GM12878 (cell line): ENCODE measurements around the gene MICAL3. TPM values are rescaled to one million over a fixed set of nuclear protein-coding genes. Genes with fewer than 3 reads are reported as not detected.

Experiments used
- ATAC-seq: fragments of 200-7000 bp; cut with Tn5 transposase; 3 replicates; pipeline ENCODE4 v1.9.1; 2020; ENCODE audit warnings: mild to moderate bottlenecking, moderate library complexity
- BruUV-seq: library from RNA; stranded (reverse); fragments of 400-500 nt; replicated peaks from 2 replicates; lab custom pipeline; 2021; lab: Mats Ljungman, UMichigan
- CTCF ChIA-PET: fragments of 300-600 bp; sonication (Branson Sonifier 250); formaldehyde crosslinking; extraction: SDS; loops from one replicate; lab custom pipeline; 2021; ENCODE audit warnings: inconsistent platforms; lab: Yijun Ruan, JAX
- POLR2A ChIA-PET: fragments of 350-600 bp; formaldehyde crosslinking; extraction: SDS; loops from one replicate; lab custom pipeline; 2021; ENCODE audit warnings: inconsistent platforms; lab: Charles Lee
- RAD21 ChIA-PET: fragments of 300-600 bp; sonication (Branson Sonifier 250); formaldehyde crosslinking; loops from one replicate; lab custom pipeline; 2023; ENCODE audit warnings: antibody characterized with exemption; ENCODE audit not compliant: unreplicated experiment; lab: Charles Lee
- SMC1A ChIA-PET: fragments of 300-600 bp; sonication (Branson Sonifier 250); formaldehyde crosslinking; loops from one replicate; lab custom pipeline; 2023; ENCODE audit not compliant: unreplicated experiment, uncharacterized antibody; lab: Charles Lee
- DNase-seq: peaks from one replicate; pipeline ENCODE4 v3.0.0-alpha.2; 2011; ENCODE audit warnings: low read depth, low spot score
- FAIRE-seq: peaks from 3 replicates; lab custom pipeline; 2011; peaks lifted over from hg19 to GRCh38; lab: Jason Lieb, UNC
- H2AFZ ChIP-seq: 2 replicates; pipeline ENCODE4 v1.6.0; 2011; ENCODE audit warnings: low read depth, low read length, control low read depth; ENCODE audit not compliant: control insufficient read depth
- H3K27ac ChIP-seq: 2 replicates; pipeline ENCODE4 v1.5.1; 2011; ENCODE audit warnings: control low read depth; ENCODE audit not compliant: control insufficient read depth, insufficient read depth
- H3K27me3 ChIP-seq, 2 experiments: replicated peaks in 1 of 2; 2 replicates each; pipeline versions ENCODE4 v1.6.0 to v1.6.1; 2011; ENCODE audit warnings: low read length in 1 of 2; ENCODE audit not compliant: control insufficient read depth in 2 of 2, insufficient read depth in 2 of 2
- H3K36me3 ChIP-seq, 2 experiments: 2 replicates each; pipeline ENCODE4 v1.5.1; 2011; ENCODE audit warnings: low read length in 1 of 2; ENCODE audit not compliant: control insufficient read depth in 2 of 2, insufficient read depth in 2 of 2
- H3K4me1 ChIP-seq: 2 replicates; pipeline ENCODE4 v1.6.1; 2011; ENCODE audit warnings: mild to moderate bottlenecking, low read length, moderate library complexity, mixed read lengths; ENCODE audit not compliant: control insufficient read depth, insufficient read depth
- H3K4me2 ChIP-seq: 2 replicates; pipeline ENCODE4 v1.6.0; 2011; ENCODE audit warnings: control low read depth; ENCODE audit not compliant: control insufficient read depth, insufficient read depth
- H3K4me3 ChIP-seq: fragments of 200-600 bp; sonication (generic); 2 replicates; pipeline ENCODE4 v1.5.1; 2016
- H3K79me2 ChIP-seq: 2 replicates; pipeline ENCODE4 v1.6.0; 2011; ENCODE audit warnings: low read length; ENCODE audit not compliant: control insufficient read depth, insufficient read depth
- H3K9ac ChIP-seq: 2 replicates; pipeline ENCODE4 v1.8.0; 2011; ENCODE audit warnings: low read length, control low read depth, mixed read lengths; ENCODE audit not compliant: control insufficient read depth, insufficient read depth
- H3K9me3 ChIP-seq: replicated peaks from 3 replicates; pipeline ENCODE4 v1.5.1; 2011; ENCODE audit warnings: mild to moderate bottlenecking, low read length; ENCODE audit not compliant: control insufficient read depth, insufficient read depth
- H4K20me1 ChIP-seq: 2 replicates; pipeline ENCODE4 v1.6.0; 2011; ENCODE audit not compliant: control insufficient read depth, insufficient read depth
- BCL11A ChIP-seq: IDR thresholded peaks from 2 replicates; pipeline ENCODE4 v1.6.1; 2011; ENCODE audit warnings: low read depth, low read length
- CREM ChIP-seq: IDR thresholded peaks from 2 replicates; pipeline ENCODE4 v1.6.1; 2014; ENCODE audit warnings: antibody characterized with exemption, low read depth
- EGR1 ChIP-seq, 2 experiments: IDR thresholded peaks; 1 replicate in 1 of 2; 2 replicates in 1 of 2; pipeline ENCODE4 v1.6.1; 2011 to 2012; ENCODE audit warnings: low read depth in 2 of 2, low read length in 2 of 2, borderline replicate concordance in 1 of 2, mild to moderate bottlenecking in 1 of 2, moderate library complexity in 1 of 2
- EZH2 ChIP-seq: IDR thresholded peaks from 2 replicates; pipeline ENCODE4 v1.6.1; 2012; ENCODE audit warnings: low read depth, mild to moderate bottlenecking, control low read depth, inconsistent platforms, low read length, borderline replicate concordance; ENCODE audit not compliant: control insufficient read depth
- FOS ChIP-seq: IDR thresholded peaks from 3 replicates; pipeline ENCODE4 v1.6.1; 2011; ENCODE audit warnings: borderline replicate concordance; ENCODE audit not compliant: insufficient read length; ENCODE audit errors: extremely low read depth
- MEF2A ChIP-seq: IDR thresholded peaks from 2 replicates; pipeline ENCODE4 v1.6.1; 2011; ENCODE audit warnings: low read depth, mild to moderate bottlenecking, low read length, moderate library complexity; ENCODE audit not compliant: insufficient read depth
- MXI1 ChIP-seq: fragments of 150-350 bp; IDR thresholded peaks from 2 replicates; pipeline ENCODE4 v1.6.1; 2011; ENCODE audit warnings: low read depth, mild to moderate bottlenecking, inconsistent platforms, low read length, improper control_type of control experiment
- MYB ChIP-seq: fragments of 150-350 bp; IDR thresholded peaks from 2 replicates; pipeline ENCODE4 v1.6.1; 2014; ENCODE audit warnings: mild to moderate bottlenecking, low read depth, low read length, borderline replicate concordance
- NBN ChIP-seq: fragments of 450-650 bp; IDR thresholded peaks from 2 replicates; pipeline ENCODE4 v1.6.1; 2016
- NFXL1 ChIP-seq: fragments of 450-650 bp; IDR thresholded peaks from 2 replicates; pipeline ENCODE4 v1.6.1; 2017; ENCODE audit warnings: antibody characterized with exemption, mild to moderate bottlenecking, borderline replicate concordance
- NR2C1 ChIP-seq: fragments of 450-650 bp; IDR thresholded peaks from 2 replicates; pipeline ENCODE4 v1.6.1; 2017; ENCODE audit warnings: antibody characterized with exemption, mild to moderate bottlenecking, moderate library complexity
- PML ChIP-seq: IDR thresholded peaks from 2 replicates; pipeline ENCODE4 v1.6.1; 2012; ENCODE audit warnings: low read length, inconsistent platforms
- POU2F2 ChIP-seq: IDR thresholded peaks from 3 replicates; pipeline ENCODE4 v1.6.1; 2011; ENCODE audit warnings: low read depth, mild to moderate bottlenecking, low read length, borderline replicate concordance
- SIX5 ChIP-seq: IDR thresholded peaks from 2 replicates; pipeline ENCODE4 v1.6.1; 2011; ENCODE audit warnings: mild to moderate bottlenecking, low read depth, low read length, moderate library complexity; ENCODE audit not compliant: severe bottlenecking
- SP1 ChIP-seq: IDR thresholded peaks from one replicate; pipeline ENCODE4 v1.6.1; 2011; ENCODE audit warnings: low read depth, low read length
- TCF3 ChIP-seq: IDR thresholded peaks from 2 replicates; pipeline ENCODE4 v1.6.1; 2012; ENCODE audit warnings: low read depth, mild to moderate bottlenecking, low read length, borderline replicate concordance; ENCODE audit not compliant: insufficient read depth
- ZNF217 ChIP-seq: fragments of 450-650 bp; IDR thresholded peaks from 2 replicates; pipeline ENCODE4 v1.6.1; 2017; ENCODE audit warnings: antibody characterized with exemption, mild to moderate bottlenecking
- ZNF384 ChIP-seq: IDR thresholded peaks from 2 replicates; pipeline ENCODE4 v1.6.1; 2012; ENCODE audit warnings: low read depth, mild to moderate bottlenecking, low read length, improper control_type of control experiment, borderline replicate concordance
- ZNF592 ChIP-seq: fragments of 450-650 bp; IDR thresholded peaks from 2 replicates; pipeline ENCODE4 v1.6.1; 2017; ENCODE audit warnings: mild to moderate bottlenecking, moderate library complexity
- WGBS: methylation state at CpG from one replicate; pipeline ENCODE4 v1.1.6; 2016; ENCODE audit warnings: low lambda C conversion rate; ENCODE audit not compliant: insufficient replicate concordance, insufficient coverage; ENCODE audit errors: missing lambda C conversion rate; 5-methylcytosine and 5-hydroxymethylcytosine counted together
- in situ Hi-C: fragments of 300-500 bp; cut with MboI; formaldehyde crosslinking; loops from 9 replicates; pipeline ENCODE4 v1.14.3; 2018; ENCODE audit warnings: mixed read lengths
- intact Hi-C: fragments of 100-400 bp; cut with micrococcal nuclease; formaldehyde crosslinking; loops from one replicate; pipeline ENCODE4 v1.14.2; 2022; ENCODE audit not compliant: unreplicated experiment
- polyA plus RNA-seq, 11 experiments: library from polyadenylated mRNA; depleted of rRNA in 4 of 11; unstranded in 6 of 11; stranded (reverse) in 5 of 11; fragments of >200 nt; fragmentation: Nextera tagmentation in 4 of 11; fragmentation: Illumina TruSeq in 1 of 11; extraction: Ambion mirVana in 4 of 11; extraction: Trizol in 1 of 11; gene quantifications; 1 replicate in 1 of 11; 2 replicates in 10 of 11; pipeline versions ENCODE4 v1.2.1 to v1.2.3, GENCODE V29; 2011 to 2016; ENCODE audit warnings: inconsistent platforms in 2 of 11, missing spikeins in 2 of 11, low read depth in 1 of 11
- total RNA-seq, 4 experiments: library from RNA; depleted of rRNA in 3 of 4; stranded (reverse); fragments of >200 nt in 3 of 4; fragmentation: Illumina TruSeq in 1 of 4; extraction: Trizol in 1 of 4; gene quantifications; 2 replicates each; pipeline versions ENCODE4 v1.2.1 to v1.2.3, GENCODE V29; 2013 to 2021
- TF ChIP-seq, protein P1 (sequence below): fragments of 450-650 bp; IDR thresholded peaks from 2 replicates; pipeline ENCODE4 v1.6.1; 2017; ENCODE audit warnings: borderline replicate concordance

MICAL3 gene
- total and polyA plus RNA-seq, 10 of the 15 experiments (the other 5 are each of a cell fraction or from before 2014, with no cell fraction given), result 2.6 to 92.2 (median 24.0) TPM

DNA sequence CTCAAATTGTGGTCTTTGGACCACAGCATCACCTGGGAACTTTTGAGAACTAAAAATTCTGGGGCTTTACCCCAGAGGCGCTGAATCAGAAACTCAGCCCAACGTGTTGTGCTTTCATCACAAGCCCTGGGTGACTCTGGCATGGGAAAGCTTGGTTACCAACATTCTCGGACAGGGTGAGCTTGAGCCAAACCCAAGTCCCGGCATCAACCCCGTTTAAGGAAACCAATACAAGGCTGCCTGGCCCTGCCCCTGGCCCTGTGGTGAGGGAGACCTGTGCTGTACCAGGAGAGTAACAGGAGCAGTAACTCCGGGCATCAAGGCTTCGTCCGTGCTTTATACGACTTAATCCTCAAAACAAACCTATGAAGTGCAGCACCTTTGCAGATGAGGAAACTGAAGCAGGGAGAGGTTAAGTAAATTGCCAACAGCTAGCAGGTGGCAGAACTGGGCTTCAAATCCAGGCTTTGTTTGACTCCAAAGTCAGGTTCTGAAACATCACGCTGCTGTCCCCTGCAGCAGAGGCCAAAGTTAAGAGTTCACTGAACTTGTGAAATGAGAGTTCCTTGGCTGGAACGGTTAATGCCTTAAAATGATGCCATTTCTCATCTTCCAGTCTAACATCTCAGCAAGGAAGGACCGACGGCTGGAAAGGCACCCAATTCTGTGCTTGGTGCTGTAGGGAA lies 186.0 kb downstream of the MICAL3 start:
- Histone ChIP-seq H3K27me3 (no peaks in the 10 kb centered on the region), H3K79me2 (no peaks in the 10 kb centered on the region), H3K9ac (no peak overlapping the region), H2AFZ (no peak overlapping the region), H3K36me3 (peaks cover 8 to 16% of the 10 kb centered on the region in 2 experiments; a peak in 3 of 4 replicates), H3K27ac (no peak overlapping the region), H3K4me3 (no peak overlapping the region), H3K9me3 (no peaks in the 10 kb centered on the region), H4K20me1 (no peaks in the 10 kb centered on the region), H3K4me2 (no peak overlapping the region), H3K4me1 (no peaks in the 10 kb centered on the region)
- SMC1A ChIA-PET, result interaction anchor here (1.4 kb wide), 1 partner anchor 52 kb away, joined by 3 read pairs; no protein-coding TSS in a partner anchor
- no TSS peak for BruUV-seq
- intact Hi-C loops, result no loop called here
- CTCF ChIA-PET, result interaction anchor here (1.9 kb wide), 1 partner anchor 238 kb away, joined by 5 read pairs; no protein-coding TSS in a partner anchor
- 72% methylated on average over 13 of the region's 13 CpGs for WGBS
- TF ChIP-seq TCF3 (no peak), ZNF592 (no peak), CREM (no peak), SIX5 (no peak), SP1 (no peak), MYB (no peak), FOS (no peak), ZNF217 (no peak), NFXL1 (no peak), POU2F2 (no peak), PML (no peak), NR2C1 (no peak), BCL11A (no peak), MXI1 (no peak), EGR1 (IDR thresholded peaks at IDR 0.05; ENCODE audit: borderline replicate concordance in 1 of 2, low read depth in 2 of 2, low read length in 2 of 2) (no peak), NBN (no peak), EZH2 (no peak), MEF2A (no peak), ZNF384 (no peak)
- TF ChIP-seq, protein P1, sequence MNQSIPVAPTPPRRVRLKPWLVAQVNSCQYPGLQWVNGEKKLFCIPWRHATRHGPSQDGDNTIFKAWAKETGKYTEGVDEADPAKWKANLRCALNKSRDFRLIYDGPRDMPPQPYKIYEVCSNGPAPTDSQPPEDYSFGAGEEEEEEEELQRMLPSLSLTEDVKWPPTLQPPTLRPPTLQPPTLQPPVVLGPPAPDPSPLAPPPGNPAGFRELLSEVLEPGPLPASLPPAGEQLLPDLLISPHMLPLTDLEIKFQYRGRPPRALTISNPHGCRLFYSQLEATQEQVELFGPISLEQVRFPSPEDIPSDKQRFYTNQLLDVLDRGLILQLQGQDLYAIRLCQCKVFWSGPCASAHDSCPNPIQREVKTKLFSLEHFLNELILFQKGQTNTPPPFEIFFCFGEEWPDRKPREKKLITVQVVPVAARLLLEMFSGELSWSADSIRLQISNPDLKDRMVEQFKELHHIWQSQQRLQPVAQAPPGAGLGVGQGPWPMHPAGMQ, result no peak
- in situ Hi-C loops, result no loop called here
- no peak for ATAC-seq
- FAIRE-seq, result no peak
- POLR2A ChIA-PET, result interaction anchor here (0.6 kb wide), 1 partner anchor 27 kb away, joined by 4 read pairs; no protein-coding TSS in a partner anchor
- RAD21 ChIA-PET, result no interaction called here
- DNase-seq, result no peak
